M059J (cell line): ENCODE results near the gene GMPS. TPM values are rescaled to one million over a fixed set of nuclear protein-coding genes. Genes with fewer than 3 reads are reported as not detected.

Experiments
- total RNA-seq: library from RNA; depleted of rRNA; stranded (reverse); fragments of >200 nt; shearing (Covaris generic); gene quantifications from 2 replicates; pipeline ENCODE4 v1.2.3, GENCODE V29; 2014; rRNA removed

The GMPS gene
- total RNA-seq, 1 experiment from 2014 or later: 174 TPM

Other genes starting within 250 kb of the GMPS start
- 0.10 and 0.17 TPM in 2 replicates for gene PLCH1, start 125.6 kb upstream of the GMPS start, total RNA-seq
- 1.5 and 1.7 TPM in 2 replicates for gene C3orf33, start 64.4 kb upstream of the GMPS start, total RNA-seq
- gene SLC33A1, start 16.2 kb upstream of the GMPS start, total RNA-seq: 28.3 and 45.5 TPM in 2 replicates
- gene KCNAB1, start 249.9 kb downstream of the GMPS start, total RNA-seq: 0.05 and 0.69 TPM in 2 replicates